ENCODE measurements around the gene DNTT.

- TF ChIP-seq POLR2AphosphoS5 (IDR thresholded peaks at IDR 0.05; ENCODE audit: borderline replicate concordance, low read depth, low read length), result no peak
- no peak for TF ChIP-seq EZH2 (IDR thresholded peaks at IDR 0.05)
These were observed 42.1 kb downstream of the DNTT start for GRCh38 chr10:96346295-96346694.

All from SK-N-MC (cell line).